Spleen (tissue), 7 donors: Measurements from ENCODE around the gene REC114.

ENCODE experiments used
- CTCF ChIP-seq, 11 experiments: fragments of 200-600 bp in 7 of 11; fragments of 450-650 bp in 4 of 11; sonication (generic) in 4 of 11; IDR thresholded peaks in 8 of 11; conservative IDR thresholded peaks in 3 of 11; 1 replicate in 7 of 11; 2 replicates in 4 of 11; pipeline versions ENCODE4 v1.4.0 to v1.8.0; 2016 to 2021; ENCODE audit warnings: antibody characterized with exemption in 11 of 11, inconsistent platforms in 4 of 11, mild to moderate bottlenecking in 1 of 11
- POLR2A ChIP-seq, 3 donors: fragments of 450-650 bp; IDR thresholded peaks; one replicate each; pipeline ENCODE4 v1.5.1; 2017; ENCODE audit warnings: antibody characterized with exemption in 3 of 3, mild to moderate bottlenecking in 1 of 3
- donor health status: DM: no; HTN: no; CAD: no; lungs with moderate emphysema.
- donor health status: DM: no; HTN: no; CAD: no.
- donor health status: DM: no; HTN: no; CAD: no.

GRCh38 chr15:73571346-73571745 lies 128.4 kb downstream of the REC114 start:
- TF ChIP-seq CTCF (IDR thresholded peaks at IDR 0.05 in 8 of 11, conservative IDR thresholded peaks at IDR 0.05 in 3 of 11) (no peak), POLR2A (IDR thresholded peaks at IDR 0.05) (no peak)
